Measurements from ENCODE around the gene RAB26. TPM values are rescaled to one million over a fixed set of nuclear protein-coding genes. Genes with fewer than 3 reads are reported as not detected.

RAB26 gene
- total and polyA plus RNA-seq, 2 of the 13 experiments (the other 11 are each of a cell fraction or from before 2014, with no cell fraction given): 0.86 to 3.6 TPM

GRCh38 chr16:2149630-2150417 lies 1.4 kb downstream of the RAB26 start (continued):
- TF ChIP-seq POGK (CRISPR knock-in tag; conservative IDR thresholded peaks at IDR 0.05) (peak; percentile 37; the same call in 1 of the 2 replicates), CSRNP2 (CRISPR knock-in tag; conservative IDR thresholded peaks at IDR 0.05; ENCODE audit: low read depth) (no peak), RBM39 (IDR thresholded peaks at IDR 0.05; ENCODE audit: low read depth, low read length, poor library complexity, severe bottlenecking) (peak; percentile 39), ZNF432 (CRISPR knock-in tag; IDR thresholded peaks at IDR 0.05; ENCODE audit: borderline replicate concordance) (no peak), ZNF670 (CRISPR knock-in tag; IDR thresholded peaks at IDR 0.05; ENCODE audit: borderline replicate concordance) (no peak), ZSCAN5A (CRISPR knock-in tag; IDR thresholded peaks at IDR 0.05; ENCODE audit: borderline replicate concordance) (no peak), RBAK (CRISPR knock-in tag; IDR thresholded peaks at IDR 0.05) (no peak), ZNF10 (CRISPR knock-in tag; IDR thresholded peaks at IDR 0.05; ENCODE audit: borderline replicate concordance, low read depth) (0 out of 2 replicates have a peak, but pooled peaks have one; percentile 40), ZNF709 (CRISPR knock-in tag; IDR thresholded peaks at IDR 0.05) (0 out of 2 replicates have a peak, but pooled peaks have one; percentile 22), ZNF33B (CRISPR knock-in tag; IDR thresholded peaks at IDR 0.05) (no peak), BORCS8-MEF2B (CRISPR knock-in tag; IDR thresholded peaks at IDR 0.05) (0 out of 2 replicates have a peak, but pooled peaks have one; percentile 38), HNF4G (IDR thresholded peaks at IDR 0.05; ENCODE audit: borderline replicate concordance, low read depth, low read length) (no peak), HNF4G (CRISPR knock-in tag; IDR thresholded peaks at IDR 0.05; ENCODE audit: borderline replicate concordance, low read depth) (0 out of 2 replicates have a peak, but pooled peaks have one; percentile 21), ZNF691 (CRISPR knock-in tag; IDR thresholded peaks at IDR 0.05; ENCODE audit: borderline replicate concordance, low read depth) (no peak; the same call in 1 of the 2 replicates), POLR2A (IDR thresholded peaks at IDR 0.05; ENCODE audit: insufficient read depth in 1 of 2, low read depth in 2 of 2, low read length in 2 of 2) (peak in 1 of 2 experiments; percentile 41; a peak in 3 of 4 replicates), ZFX (CRISPR knock-in tag; IDR thresholded peaks at IDR 0.05; ENCODE audit: low read depth) (peak; percentile 70; the same call in 1 of the 2 replicates), ZBED4 (CRISPR knock-in tag; IDR thresholded peaks at IDR 0.05; ENCODE audit: borderline replicate concordance) (no peak), ELF1 (CRISPR knock-in tag; IDR thresholded peaks at IDR 0.05) (peak; percentile 69)
